Caco-2 (cell line): ENCODE measurements around the gene ASIC4. TPM values are rescaled to one million over a fixed set of nuclear protein-coding genes. Genes with fewer than 3 reads are reported as not detected.

Experiments
- BruUV-seq: library from RNA; stranded (reverse); fragments of 400-500 nt; replicated peaks from 2 replicates; lab custom pipeline; 2021; lab: Mats Ljungman, UMichigan
- CTCF ChIA-PET: fragments of 300-600 bp; sonication (Branson Sonifier 250); formaldehyde crosslinking; loops from one replicate; lab custom pipeline; 2022; ENCODE audit warnings: antibody characterized with exemption; lab: Charles Lee
- POLR2A ChIA-PET: fragments of 300-600 bp; sonication (Branson Sonifier 250); formaldehyde crosslinking; loops from one replicate; lab custom pipeline; 2022; ENCODE audit warnings: antibody characterized with exemption; lab: Charles Lee
- DNase-seq, 2 experiments: peaks; one replicate each; pipeline versions ENCODE4 v3.0.0 to v3.0.0-alpha.2; 2020 to 2022
- H3K27me3 ChIP-seq: replicated peaks from 2 replicates; pipeline ENCODE4 v1.6.0; 2011; ENCODE audit warnings: low read length; ENCODE audit not compliant: control insufficient read depth, insufficient read depth
- H3K36me3 ChIP-seq: 2 replicates; pipeline ENCODE4 v1.5.1; 2011; ENCODE audit warnings: low read length; ENCODE audit not compliant: control insufficient read depth, insufficient read depth
- H3K4me1 ChIP-seq: fragments of 250-450 bp; sonication (Bioruptor Pico); 2 replicates; pipeline ENCODE4 v1.5.1; 2020; ENCODE audit warnings: mild to moderate bottlenecking
- H3K4me3 ChIP-seq: 2 replicates; pipeline ENCODE4 v1.5.1; 2011; ENCODE audit warnings: low read depth, mild to moderate bottlenecking, control low read depth, low read length
- H3K9me3 ChIP-seq: fragments of 250-450 bp; sonication (Bioruptor Pico); 2 replicates; pipeline ENCODE4 v1.5.1; 2020; ENCODE audit warnings: mild to moderate bottlenecking, moderate library complexity
- H3K27ac Mint-ChIP-seq: one replicate; pipeline ENCODE4 v1.8.0; 2022; ENCODE audit warnings: mixed read lengths; ENCODE audit not compliant: unreplicated experiment
- H3K27me3 Mint-ChIP-seq: one replicate; pipeline ENCODE4 v1.8.0; 2022; ENCODE audit warnings: mixed read lengths; ENCODE audit not compliant: insufficient read depth, unreplicated experiment
- H3K36me3 Mint-ChIP-seq: one replicate; pipeline ENCODE4 v1.8.0; 2022; ENCODE audit warnings: mild to moderate bottlenecking, mixed read lengths; ENCODE audit not compliant: insufficient read depth, unreplicated experiment
- H3K4me1 Mint-ChIP-seq: one replicate; pipeline ENCODE4 v1.8.0; 2022; ENCODE audit warnings: low read depth, mixed read lengths; ENCODE audit not compliant: unreplicated experiment
- H3K4me3 Mint-ChIP-seq: one replicate; pipeline ENCODE4 v1.8.0; 2022; ENCODE audit warnings: mild to moderate bottlenecking, moderate library complexity, mixed read lengths; ENCODE audit not compliant: unreplicated experiment
- H3K9me3 Mint-ChIP-seq: one replicate; pipeline ENCODE4 v1.8.0; 2022; ENCODE audit warnings: mixed read lengths; ENCODE audit not compliant: unreplicated experiment
- intact Hi-C: fragments of 100-400 bp; cut with micrococcal nuclease; formaldehyde crosslinking; loops from one replicate; pipeline ENCODE4 v1.10.0; 2022; ENCODE audit not compliant: unreplicated experiment
- total RNA-seq: library from RNA; stranded (reverse); gene quantifications from 2 replicates; pipeline ENCODE4 v1.2.3, GENCODE V29; 2022
- TF ChIP-seq, protein P1 (sequence below), 2 experiments: fragments of 200-600 bp in 1 of 2; IDR thresholded peaks; 1 replicate in 1 of 2; 2 replicates in 1 of 2; pipeline versions ENCODE4 v1.5.1 to v1.8.0; 2011 to 2022; ENCODE audit warnings: antibody characterized with exemption in 1 of 2, control low read depth in 1 of 2, inconsistent platforms in 1 of 2, low read depth in 1 of 2, low read length in 1 of 2, mild to moderate bottlenecking in 1 of 2, moderate library complexity in 1 of 2; ENCODE audit not compliant: insufficient read depth in 1 of 2, severe bottlenecking in 1 of 2, unreplicated experiment in 1 of 2

The ASIC4 gene
- total RNA-seq, 1 experiment from 2014 or later = 0.16 TPM

DNA sequence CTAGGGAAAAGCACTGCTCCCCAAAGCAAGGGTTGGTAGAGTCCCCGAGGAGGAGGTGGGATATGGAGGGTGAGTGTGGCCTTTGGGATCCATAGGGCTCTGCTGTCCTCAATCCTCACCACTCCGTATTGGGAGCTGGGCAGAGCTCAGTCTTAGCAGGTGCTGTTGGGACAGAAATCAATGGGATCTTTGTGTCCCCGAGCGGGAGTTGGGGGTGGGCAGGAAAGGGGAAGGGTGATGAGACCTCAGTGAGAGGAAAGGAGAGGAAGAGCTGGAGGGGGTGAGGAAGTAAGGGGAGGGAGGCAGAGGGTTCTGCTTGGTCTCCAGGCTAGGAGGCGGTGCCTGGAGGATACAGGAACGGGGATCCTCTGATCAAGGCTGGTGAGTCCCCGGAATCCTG, 2.6 kb downstream of the ASIC4 start:
- Mint-ChIP-seq H3K4me3 (no peak overlapping the region), H3K9me3 (no peaks in the 10 kb centered on the region), H3K27me3 (peaks cover 32% of the 10 kb centered on the region), H3K27ac (no peak overlapping the region), H3K36me3 (no peaks in the 10 kb centered on the region), H3K4me1 (peaks cover 20% of the 10 kb centered on the region)
- Histone ChIP-seq H3K36me3 (no peaks in the 10 kb centered on the region), H3K27me3 (peaks cover 5% of the 10 kb centered on the region; the same call in 1 of the 2 replicates), H3K9me3 (no peaks in the 10 kb centered on the region), H3K4me1 (peaks cover 19% of the 10 kb centered on the region), H3K4me3 (no peak overlapping the region)
- no TSS peak for BruUV-seq
- ChIA-PET CTCF (interaction anchor here (0.7 kb wide), 2 partner anchors 19 to 58 kb away, joined by 3 to 7 read pairs; partner anchors contain the start of gene GMPPA), POLR2A (interaction anchor here (1.3 kb wide), 1 partner anchor 18 kb away, joined by 8 read pairs; the partner anchor contains the start of gene GMPPA)
- no peak for DNase-seq
- intact Hi-C loops = no loop called here
- TF ChIP-seq, protein P1, sequence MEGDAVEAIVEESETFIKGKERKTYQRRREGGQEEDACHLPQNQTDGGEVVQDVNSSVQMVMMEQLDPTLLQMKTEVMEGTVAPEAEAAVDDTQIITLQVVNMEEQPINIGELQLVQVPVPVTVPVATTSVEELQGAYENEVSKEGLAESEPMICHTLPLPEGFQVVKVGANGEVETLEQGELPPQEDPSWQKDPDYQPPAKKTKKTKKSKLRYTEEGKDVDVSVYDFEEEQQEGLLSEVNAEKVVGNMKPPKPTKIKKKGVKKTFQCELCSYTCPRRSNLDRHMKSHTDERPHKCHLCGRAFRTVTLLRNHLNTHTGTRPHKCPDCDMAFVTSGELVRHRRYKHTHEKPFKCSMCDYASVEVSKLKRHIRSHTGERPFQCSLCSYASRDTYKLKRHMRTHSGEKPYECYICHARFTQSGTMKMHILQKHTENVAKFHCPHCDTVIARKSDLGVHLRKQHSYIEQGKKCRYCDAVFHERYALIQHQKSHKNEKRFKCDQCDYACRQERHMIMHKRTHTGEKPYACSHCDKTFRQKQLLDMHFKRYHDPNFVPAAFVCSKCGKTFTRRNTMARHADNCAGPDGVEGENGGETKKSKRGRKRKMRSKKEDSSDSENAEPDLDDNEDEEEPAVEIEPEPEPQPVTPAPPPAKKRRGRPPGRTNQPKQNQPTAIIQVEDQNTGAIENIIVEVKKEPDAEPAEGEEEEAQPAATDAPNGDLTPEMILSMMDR (IDR thresholded peaks at IDR 0.05; ENCODE audit: insufficient read depth in 1 of 2, low read depth in 1 of 2, low read length in 1 of 2, severe bottlenecking in 1 of 2, unreplicated experiment in 1 of 2) = no peak

DNA sequence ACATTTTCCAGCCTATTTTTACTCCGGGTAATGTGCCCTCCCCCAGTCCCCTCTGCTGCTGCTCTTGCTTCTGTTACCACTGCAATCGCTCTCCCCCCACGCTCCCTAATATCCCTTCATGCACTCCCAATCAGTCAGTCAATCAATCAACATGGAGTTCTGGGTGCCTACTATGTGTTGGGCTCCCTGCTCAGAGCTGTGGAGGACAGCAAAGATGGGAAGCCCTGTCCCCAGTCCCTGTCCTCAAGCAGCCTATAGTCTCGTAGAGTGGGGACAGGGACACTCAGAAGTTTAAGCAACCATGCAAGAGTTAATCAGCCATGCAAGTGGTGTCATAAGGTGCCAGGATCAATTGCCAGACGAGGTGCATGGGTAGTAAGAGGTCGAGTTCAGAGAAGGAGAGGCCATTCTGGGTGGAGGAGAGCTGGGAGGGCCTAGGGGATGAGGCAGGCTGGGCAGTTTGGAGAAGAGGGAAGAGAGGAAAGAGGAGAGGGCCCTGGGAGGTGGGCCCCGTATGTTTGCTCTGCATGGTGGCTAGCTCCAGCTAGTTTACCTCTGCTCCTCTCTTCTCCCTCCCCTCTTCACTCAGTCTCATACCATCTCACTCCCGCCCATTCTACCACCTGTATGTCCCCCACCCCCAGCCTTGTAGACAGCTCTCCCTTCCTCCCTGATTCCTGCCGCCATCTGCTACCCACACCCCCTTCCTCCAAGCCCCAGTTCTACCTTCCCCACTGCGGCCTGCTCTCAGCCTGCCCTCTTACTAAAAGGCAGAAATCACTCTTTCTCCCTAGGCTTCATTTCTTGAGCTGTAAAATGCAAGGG, 3.9 kb downstream of the ASIC4 start:
- DNase-seq = no peak
- Histone ChIP-seq H3K27me3 (no peaks in the 10 kb centered on the region; the same call in 1 of the 2 replicates), H3K4me1 (peaks cover 21% of the 10 kb centered on the region), H3K4me3 (no peak overlapping the region), H3K9me3 (no peaks in the 10 kb centered on the region), H3K36me3 (no peaks in the 10 kb centered on the region)
- TF ChIP-seq, protein P1 (IDR thresholded peaks at IDR 0.05; ENCODE audit: insufficient read depth in 1 of 2, low read depth in 1 of 2, low read length in 1 of 2, severe bottlenecking in 1 of 2, unreplicated experiment in 1 of 2) = no peak
- no TSS peak for BruUV-seq
- ChIA-PET POLR2A (no interaction called here), CTCF (interaction anchor here (0.5 to 3.9 kb wide), 5 partner anchors 8 to 76 kb away, joined by 3 to 49 read pairs (median 6); partner anchors contain the start of gene GMPPA)
- intact Hi-C loops = no loop called here
- peaks cover 24% of the 10 kb centered on the region for H3K4me1 Mint-ChIP-seq
- H3K27ac Mint-ChIP-seq = no peak overlapping the region
- H3K4me3 Mint-ChIP-seq = no peak overlapping the region
- H3K9me3 Mint-ChIP-seq = no peaks in the 10 kb centered on the region
- H3K36me3 Mint-ChIP-seq = no peaks in the 10 kb centered on the region
- H3K27me3 Mint-ChIP-seq = peaks cover 27% of the 10 kb centered on the region

DNA sequence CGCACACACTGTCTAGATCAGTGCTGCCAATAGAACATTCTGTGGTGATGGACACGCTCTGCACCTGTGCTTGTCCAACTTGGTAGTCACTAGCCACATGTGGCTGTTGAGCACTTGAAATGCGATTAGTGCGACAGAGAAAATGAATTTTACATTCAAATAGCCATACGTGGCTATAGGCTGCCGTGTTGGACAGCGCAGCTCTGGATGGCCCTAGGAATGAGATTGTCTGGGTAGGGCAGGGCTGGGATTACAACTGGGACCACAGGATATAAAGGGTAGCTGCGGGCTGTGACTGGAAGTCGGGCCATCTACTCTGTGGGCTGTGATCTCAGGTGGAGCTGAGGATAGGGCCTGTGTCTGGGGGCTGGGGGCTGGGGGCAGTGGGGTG, 5.2 kb downstream of the ASIC4 start:
- intact Hi-C loops = no loop called here
- no TSS peak for BruUV-seq
- Histone ChIP-seq H3K9me3 (no peaks in the 10 kb centered on the region), H3K4me3 (no peak overlapping the region), H3K36me3 (no peaks in the 10 kb centered on the region), H3K27me3 (no peaks in the 10 kb centered on the region; the same call in 1 of the 2 replicates), H3K4me1 (peaks cover 12% of the 10 kb centered on the region)
- Mint-ChIP-seq H3K9me3 (no peaks in the 10 kb centered on the region), H3K27me3 (peaks cover 16% of the 10 kb centered on the region), H3K36me3 (no peaks in the 10 kb centered on the region), H3K4me3 (no peak overlapping the region), H3K4me1 (peaks cover 13% of the 10 kb centered on the region), H3K27ac (no peak overlapping the region)
- POLR2A ChIA-PET = no interaction called here
- TF ChIP-seq, protein P1 (IDR thresholded peaks at IDR 0.05; ENCODE audit: insufficient read depth in 1 of 2, low read depth in 1 of 2, low read length in 1 of 2, severe bottlenecking in 1 of 2, unreplicated experiment in 1 of 2) = no peak
- DNase-seq = no peak
- CTCF ChIA-PET = interaction anchor here (1.2 to 3.9 kb wide), 4 partner anchors 8 to 43 kb away, joined by 4 to 49 read pairs (median 17); partner anchors contain the start of gene GMPPA
